Hematopoietic multipotent progenitor cell treated with erythropoietin and hydrocortisone succinate and interleukin-3 and kit ligand, for 17 days (in vitro differentiated cells): Measurements from ENCODE around the gene RAD51B.

Source experiments
- DNase-seq: peaks from one replicate; pipeline ENCODE4 v3.0.0-alpha.2; 2015; ENCODE audit warnings: low spot score

The RAD51B gene

DNA sequence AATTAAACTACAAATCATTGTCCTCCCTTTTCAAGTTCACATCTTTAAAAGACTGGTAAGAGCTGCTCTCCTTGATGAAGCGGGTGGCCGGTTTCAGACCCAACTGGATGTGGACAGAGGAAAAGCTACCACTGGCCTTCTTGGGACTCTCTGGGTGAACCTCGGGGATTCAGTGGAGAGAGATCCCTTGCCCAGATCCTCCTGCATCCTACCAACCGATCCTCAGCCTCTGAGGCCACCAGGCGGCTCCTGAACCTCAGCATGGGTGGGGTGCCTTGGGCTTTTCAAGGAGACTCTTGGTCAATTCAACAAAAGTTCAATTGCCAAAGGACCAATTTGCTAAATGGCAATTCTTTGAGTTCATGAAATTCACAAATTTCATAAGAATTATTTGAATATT is 888.8 kb downstream of the RAD51B start:
- no peak for DNase-seq

DNA sequence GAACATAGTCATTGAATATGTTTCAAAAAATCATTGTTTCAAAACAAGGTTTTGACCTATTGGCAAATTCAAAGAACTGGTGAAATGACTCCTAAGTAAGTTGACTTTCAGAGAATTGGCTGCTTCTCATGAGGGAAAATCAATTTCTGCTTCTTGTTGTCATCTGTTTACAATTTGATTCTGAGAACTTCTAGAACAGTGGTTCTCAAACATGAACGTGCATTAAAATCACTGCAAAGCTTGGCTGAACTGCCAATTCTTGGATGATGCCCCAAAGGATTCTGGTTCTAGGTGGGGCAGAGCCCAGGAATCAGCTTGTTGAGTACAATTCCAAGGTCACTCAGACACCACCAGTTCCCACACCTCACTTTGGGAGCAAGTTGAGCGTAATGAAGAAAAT is 889.4 kb downstream of the RAD51B start:
- no peak for DNase-seq

DNA sequence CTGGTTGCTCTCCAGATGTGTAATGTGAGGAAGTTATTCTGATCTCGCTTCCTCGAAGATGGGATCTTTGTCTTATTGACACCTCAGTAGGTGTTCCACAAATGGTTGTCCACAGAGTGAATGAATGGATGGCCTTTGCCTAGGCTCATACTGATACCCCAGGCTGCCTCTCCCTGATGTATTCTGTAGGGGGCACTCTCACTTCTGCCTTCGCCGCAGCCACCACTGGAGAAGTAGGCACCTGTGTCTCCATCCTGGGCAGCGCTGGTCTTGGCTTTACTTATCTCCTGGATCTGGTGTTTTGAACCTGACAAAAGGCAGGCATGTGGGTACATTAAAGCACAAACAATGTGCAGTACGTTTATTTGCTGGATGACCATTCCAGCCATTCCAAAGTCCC is 891.2 kb downstream of the RAD51B start:
- peak; percentile 13 for DNase-seq

DNA sequence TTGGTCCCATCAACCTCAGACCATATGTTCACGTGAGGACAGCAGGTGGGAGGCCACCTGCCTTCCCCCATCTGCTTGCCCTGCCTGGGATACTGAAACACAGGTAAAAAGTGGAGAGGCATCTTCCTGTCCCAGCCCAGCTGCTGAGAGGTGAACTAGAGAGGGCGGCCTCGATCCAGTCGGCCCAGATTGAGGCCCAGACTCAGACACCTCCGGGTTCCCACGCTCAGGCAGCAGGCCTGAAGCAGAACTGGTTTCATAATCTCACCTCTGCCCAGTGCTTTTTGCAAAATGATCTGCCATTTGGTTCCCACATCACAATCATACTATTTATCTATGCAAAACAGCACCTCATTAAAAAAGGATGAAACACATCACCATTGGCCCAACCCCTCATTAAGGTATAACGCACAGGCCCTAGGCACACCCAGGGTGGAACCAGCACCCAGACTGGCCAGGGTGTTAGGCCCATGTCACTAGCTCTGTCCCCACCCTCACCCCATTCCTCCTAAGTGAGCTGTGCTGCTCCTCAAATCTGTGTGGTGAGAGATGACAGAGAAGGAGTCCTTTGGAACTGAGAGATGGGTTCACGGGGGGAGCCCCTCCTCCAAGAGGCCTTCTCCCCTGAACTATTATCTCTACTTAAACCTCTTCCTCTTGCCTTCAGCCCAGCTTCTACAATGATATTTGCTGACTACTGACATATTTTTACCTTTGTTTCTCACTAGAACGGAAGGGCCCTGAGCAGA is 892.2 kb downstream of the RAD51B start:
- no peak for DNase-seq

DNA sequence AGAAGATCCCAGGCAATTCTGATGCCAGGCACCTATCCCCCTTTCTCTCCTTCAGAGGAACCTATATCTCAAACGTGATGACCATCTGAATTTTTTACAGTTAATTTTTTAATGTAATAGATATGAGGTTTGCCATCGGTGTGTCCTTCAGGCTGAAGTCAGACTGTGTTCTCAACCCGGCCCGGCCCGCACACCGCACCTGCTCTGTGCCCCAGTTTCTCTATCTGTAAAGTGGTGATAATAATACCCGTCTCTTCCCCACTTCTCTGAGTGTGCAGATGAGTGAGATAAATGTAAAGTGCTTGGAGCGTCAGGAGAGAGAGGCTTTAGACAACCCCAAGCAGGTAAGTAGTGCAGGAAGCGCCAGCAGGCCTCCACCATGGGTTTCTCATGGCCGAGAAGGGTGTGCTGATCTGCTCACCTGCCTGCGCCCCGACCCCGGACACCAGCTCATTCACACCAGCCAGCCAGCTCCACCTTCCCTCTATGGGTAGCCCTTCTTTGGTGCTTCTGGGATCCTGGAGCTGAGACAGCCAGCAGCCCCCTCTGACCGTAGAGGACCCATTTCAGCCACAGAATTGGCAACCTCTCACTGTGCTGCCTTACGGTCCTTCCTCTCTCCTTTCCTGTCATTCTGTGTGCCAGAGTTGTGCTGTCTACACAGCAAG is 893.3 kb downstream of the RAD51B start:
- no peak for DNase-seq

DNA sequence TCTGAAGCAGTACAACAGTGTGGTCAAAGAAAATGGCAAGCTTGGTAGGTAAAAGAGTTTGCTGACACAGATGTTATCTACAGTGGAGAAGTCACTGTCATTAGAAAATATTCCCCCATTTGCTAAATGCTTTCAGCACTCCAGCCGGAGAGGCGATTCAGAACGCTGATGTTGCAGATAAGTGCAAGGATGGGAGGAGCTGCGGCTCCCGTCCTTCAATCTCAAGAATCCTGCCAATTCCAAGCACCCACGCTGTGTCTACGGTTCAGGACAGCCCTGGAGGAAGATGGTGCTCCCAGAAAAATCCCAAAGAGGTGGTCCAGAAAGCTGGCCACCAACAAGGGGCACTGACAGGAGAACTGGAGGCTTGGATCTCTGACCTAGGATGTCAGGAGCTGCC is 894.2 kb downstream of the RAD51B start:
- DNase-seq = no peak

DNA sequence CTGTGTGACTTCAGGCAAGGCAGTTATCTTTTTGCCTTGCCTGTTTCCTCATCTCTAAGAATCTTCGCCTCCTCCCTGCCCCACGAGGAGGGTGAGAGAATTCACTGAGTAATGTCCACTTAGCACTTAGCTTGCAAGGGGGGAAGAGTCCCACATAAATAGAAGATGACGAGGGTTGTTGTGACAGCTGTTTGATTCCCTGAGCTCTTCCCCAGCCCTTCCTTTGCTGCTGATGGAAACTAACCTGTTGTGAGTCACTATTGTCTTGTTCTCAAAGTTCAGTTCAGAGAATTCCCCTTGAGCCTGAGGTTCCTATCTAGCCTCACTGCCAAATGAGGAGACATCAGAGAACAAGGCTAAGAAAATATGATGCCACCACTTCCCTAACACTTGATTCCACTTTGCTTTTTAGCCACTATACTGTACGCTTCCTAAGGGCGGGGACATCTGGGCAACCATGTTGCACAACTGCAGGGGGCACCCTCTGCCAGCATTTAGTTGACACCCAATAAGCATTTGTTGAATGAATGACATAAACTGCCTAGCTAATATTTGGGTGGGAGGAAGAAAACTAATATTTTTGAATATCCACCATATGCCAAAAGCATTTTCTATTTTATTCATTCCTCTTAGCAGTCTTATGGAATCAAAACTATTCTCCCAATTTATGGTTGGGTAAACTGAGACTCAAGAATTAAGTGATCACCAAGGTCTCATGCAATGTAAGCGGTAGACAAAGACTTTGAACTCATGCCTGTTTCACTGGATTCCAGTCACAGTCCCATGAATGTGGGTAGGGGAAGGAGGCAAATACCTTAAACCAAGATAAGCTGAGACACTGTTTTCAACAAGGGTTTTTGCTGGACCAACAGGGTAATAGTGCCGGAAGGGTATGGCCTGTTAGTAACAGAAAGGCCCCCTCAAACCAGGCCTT is 895.7 kb downstream of the RAD51B start:
- peak; percentile 13 for DNase-seq

DNA sequence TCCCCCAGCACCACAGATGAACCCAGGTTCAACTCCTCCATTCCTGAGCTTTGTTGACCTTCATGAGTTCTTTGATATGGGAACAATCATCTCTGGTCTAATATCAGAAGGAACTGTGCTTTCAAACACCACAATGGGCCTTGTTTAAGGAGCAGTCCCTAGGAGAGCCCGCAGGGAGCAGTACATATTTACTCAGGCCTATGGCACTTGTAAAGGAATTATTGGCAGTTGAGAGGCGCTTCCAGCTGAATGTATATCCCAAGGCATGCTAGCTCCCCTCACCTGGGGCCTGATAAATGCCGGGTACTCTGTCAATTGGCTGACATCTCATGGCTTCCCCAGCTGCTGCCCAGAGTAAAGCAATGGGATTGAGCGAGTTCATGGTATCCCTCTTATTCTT is 897.1 kb downstream of the RAD51B start:
- no peak for DNase-seq

DNA sequence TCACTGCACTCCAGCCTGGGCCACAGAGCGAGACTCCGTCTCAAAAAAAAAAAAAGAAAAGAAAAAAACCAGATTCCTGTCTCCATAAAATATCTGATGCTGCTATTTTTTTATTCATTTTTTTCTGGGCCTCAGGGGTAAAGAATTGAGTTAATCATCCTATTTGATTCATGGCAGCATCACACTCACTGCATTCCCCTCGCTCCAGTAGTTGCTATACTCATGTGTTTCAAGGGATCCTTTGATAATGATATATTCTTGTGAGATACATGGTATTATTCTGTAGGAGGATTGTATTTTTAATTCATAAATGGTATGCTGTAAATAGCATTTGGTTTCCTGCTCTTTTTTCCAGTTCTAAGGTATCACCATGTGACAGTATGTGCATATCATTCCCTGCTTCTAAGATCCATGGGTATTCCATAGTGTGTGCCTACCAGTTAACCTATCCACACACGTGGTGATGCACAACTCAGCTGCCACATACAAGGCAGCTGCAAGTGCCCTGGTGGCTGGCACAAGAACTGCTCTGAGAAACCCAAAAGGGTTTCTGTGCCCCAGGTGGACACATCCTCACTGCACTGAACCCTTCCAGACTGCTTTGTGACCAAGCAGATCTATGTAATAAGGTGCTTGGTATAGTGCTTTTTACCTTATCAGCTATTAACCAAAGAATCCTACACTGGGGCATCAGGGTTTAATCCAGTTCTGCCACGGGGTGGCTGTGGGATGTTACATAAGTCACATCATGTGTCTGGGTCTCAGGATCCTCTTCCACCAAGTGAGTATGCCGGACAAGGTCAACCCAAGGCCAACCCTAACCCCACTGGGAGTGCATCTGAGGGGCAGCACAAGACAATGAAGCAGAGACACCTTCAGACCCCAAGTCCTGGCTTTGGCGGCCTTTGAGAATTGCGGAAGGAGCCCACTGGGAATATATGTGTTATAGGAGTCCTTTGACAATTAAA is 898.7 kb downstream of the RAD51B start:
- no peak for DNase-seq

DNA sequence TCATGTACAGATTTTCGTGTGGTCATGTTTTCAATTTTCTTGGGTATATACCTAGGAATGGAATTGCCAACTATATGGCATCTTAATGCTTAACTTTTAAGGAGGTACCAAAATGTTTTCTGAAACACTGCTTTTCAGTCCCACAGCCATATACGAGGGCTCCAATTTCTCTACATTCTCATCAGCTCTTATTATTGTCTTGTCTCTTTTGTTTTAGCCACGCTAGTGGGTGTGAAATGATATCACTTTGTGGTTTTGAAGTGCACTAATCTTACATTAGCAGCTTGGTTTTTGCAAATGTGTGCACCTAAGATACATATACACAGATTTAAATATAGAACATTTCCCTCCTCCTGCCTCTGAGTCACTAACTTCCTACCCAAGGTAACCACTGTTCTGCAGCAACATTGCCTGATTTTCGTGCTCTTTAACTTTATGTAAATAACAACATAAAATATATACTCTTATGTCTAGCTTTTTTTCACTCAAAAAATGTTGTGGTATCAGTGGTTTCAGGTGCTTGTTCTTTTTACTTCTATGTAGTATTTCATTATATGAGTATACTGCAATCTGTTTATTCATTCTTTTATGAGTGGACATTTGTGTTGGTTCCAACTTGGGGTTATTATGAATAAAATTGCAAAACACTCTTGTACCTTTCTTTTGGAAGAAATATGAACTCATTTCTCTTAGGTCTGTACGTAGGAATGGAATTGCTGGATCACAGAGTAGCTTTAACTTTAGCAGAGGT is 900.2 kb downstream of the RAD51B start:
- DNase-seq = no peak

DNA sequence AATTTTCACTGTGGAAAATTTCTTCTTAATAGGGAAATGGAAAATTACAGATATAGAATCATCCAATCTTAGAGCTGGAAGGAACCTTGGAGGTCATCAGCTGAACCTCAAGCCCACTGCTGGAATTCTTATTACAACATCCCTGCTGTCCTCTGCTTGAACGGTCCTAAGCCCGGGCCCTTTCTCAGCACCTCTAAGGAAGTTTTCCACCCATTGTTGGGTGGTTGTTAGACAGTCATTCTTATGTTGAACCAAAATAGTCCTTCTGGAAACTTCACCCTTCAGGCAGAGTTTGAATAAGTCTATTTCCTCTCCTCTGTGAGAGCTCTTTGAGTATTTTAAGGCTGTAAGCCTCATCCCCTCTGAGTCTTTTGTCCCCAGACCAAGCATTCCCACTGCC is 902.6 kb downstream of the RAD51B start:
- no peak for DNase-seq

DNA sequence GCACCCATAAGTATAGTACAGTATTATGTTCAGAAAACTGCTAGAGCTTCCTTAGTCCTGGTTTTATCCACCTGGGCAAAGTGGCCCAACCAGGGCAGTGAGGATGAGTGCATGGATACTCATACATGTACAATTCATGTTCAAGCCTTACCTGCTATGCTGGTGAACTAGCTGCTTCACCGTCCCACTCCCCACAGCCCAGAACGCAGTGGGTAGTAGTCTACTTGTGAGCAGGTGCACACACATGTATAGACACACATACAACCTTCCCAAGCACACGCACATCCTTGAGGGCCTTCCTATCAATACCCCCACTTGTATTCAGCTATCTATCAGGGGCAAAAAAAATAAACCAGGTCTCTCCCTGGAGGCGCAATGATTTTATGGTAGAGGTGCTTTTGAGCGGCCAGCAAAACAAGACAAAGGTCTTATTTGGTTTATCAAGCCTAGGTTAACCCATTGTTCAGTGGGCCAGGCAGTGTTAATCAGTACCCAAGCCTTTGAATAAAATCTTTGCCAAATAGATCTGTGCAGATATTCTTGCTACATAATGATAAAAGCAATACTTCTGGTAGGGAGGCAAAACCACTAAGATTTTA is 903.5 kb downstream of the RAD51B start:
- DNase-seq = no peak

DNA sequence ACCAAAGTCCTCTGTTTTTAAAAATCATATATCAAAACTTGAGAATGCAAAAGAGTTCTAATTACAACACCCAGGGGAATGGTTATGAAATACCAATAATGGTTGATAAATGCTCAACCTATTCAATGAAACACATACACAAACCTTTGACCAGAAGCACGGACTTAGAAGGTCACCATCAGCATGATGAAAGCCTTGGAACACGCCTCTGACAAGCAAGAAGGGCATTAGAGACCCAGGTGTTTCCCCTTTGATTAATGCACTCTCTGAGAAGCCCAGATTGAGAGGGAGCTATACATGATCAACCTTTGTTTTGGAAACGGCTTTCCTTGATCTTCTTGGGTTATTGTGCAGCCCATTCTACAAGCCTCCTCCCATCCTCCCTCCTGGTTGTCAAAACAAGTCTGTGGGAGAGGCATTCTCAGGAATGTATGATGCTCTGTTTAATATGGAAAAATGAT is 904.3 kb downstream of the RAD51B start:
- no peak for DNase-seq

DNA sequence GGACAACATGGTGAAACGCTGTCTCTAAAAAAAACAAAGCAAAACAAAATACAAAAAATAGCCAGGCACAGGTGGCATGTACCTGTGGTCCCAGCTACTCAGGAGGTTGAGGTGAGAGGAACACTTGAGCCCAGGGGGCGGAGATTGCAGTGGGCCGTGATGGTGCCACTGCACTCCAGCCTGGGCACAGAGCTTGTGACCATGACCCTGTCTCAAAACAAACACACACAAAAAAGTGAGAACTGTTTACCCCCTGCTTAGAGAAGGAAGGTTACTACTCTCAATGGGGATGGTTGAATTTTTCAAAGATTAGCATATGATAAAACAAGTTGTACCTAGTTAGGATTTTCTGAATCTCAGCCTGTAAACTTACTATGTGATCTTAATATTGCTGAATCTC is 905.3 kb downstream of the RAD51B start:
- no peak for DNase-seq

DNA sequence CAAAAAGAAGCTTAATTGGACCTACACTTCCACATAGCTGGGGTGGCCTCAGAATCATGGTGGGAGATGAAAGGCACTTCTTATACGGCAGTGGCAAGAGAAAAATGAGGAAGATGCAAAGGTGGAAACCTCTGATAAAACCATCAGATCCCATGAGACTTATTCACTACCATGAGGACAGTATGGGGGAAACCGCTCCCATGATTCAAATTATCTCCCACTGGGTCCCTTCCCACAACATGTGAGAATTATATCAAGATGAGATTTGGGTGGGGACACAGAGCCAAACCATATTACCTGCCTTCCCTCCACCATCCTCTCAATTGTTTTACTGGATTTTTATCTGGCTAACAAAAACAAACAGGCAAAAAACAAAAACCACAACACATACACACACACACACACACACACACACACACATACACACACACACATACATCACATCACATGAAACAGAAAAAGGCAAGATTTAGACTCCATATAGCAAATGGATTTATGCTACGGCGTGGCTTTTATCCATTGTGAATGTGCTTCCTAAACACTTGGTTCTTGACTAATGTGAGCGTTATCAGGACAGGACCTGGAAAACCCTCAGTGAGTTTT is 906.6 kb downstream of the RAD51B start:
- no peak for DNase-seq

DNA sequence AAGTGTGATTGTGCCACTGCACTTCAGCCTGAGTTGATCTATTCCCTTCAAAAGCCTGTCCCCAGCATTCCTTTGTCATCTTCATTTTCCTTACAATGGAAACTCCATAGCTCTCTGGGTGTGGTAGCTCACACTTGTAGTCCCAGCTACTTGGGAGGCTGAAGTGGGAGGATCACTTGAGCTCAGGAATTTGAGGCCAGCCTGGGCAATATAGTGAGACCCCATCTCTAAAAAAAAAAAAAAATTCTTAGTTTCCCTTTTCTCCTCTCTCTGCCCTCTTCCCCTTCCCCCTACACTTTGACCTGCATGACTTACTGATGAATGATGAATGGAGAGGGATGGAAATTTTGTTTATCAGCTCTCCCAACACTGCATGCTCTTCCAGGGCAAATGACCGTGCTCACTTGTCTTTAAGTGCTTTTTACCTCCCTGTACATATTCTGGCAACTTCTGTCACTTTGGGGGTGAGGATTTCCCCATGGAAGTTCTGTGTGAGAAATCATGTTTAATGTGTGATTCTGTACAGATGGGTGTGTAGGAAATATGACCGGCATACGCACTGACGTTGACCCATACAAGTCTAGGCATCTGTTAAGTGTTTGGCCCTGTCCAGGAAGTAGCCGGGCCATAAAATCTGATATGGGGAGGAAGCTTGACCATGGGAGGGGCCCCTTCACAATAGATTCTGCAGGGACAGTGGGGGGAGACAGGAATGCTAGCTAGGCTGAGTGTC is 907.9 kb downstream of the RAD51B start:
- DNase-seq = no peak

DNA sequence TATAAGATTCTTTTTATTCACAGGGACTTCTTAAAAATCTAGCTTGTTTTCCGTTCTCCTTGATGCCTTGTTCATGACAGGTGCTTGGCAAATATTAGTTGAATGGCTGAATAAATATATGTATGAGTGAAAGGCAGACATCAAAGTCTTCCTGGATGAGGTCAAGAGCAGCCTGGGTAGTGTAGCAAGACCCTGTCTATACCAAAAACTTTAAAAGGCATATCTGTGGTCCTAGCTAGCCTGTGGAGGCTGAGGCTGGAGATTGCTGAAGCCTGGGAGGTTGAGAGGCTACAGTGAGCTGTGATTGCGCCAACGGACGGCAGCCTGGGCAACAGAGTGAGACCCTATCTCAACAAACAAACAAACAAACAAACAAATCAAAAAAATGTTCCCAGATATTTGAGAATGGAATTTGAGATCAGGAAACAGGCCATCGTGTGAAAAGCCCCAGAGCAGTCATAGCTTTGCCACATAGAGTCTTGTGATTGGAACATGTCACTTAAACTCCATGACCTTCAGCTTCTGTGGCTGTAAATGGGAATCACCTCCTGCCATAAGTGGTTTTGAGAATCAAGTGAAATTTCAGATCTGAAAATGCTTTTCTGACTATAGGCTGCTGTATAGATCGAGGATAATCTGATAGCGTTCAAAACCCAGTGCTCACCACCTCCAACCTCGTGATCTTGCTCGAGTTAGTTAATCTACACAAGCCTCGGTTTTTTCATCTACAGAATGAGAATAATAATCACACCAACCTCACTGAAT is 908.9 kb downstream of the RAD51B start:
- DNase-seq = no peak

DNA sequence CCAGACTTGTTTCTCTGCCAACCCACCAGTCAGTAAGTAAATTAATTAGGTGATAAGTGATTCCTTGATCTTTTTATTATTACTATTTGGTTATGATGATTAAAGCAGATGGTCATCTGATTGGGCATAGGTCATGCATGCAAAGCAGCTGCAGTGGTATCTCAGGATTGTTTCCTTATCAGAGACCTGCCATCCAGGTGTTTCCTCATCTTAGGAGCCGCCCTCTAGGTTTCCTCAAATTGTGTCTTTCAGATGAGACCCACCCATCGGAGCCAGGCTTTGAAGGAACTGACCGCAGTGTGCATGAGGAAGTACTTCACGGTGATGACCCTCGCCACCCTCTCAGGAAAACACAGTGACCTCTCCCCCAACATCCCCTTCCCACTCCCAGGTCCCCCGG is 910.0 kb downstream of the RAD51B start:
- no peak for DNase-seq
